Activated T-helper 1 cell treated with anti-CD3 and anti-CD28 coated beads, Interleukin-2, amount 50 U/mL, for 16 hours (primary cell): ENCODE measurements around the gene KCNE1.
"Not testable (repeated sequence)": the region's sequence is repeated elsewhere in the genome, so short reads cannot be mapped to it uniquely, and the experiment has no call there.

ENCODE experiments used
- DNase-seq, 2 donors: peaks; one replicate each; pipeline ENCODE4 v3.0.0-alpha.2; 2020; ENCODE audit warnings: low read depth in 1 of 2, low spot score in 1 of 2

Gene KCNE1

GRCh38 chr21:34423805-34424204 is 88.2 kb downstream of the KCNE1 start, which contains the start of gene SMIM34:
Gene SMIM34 (minus strand): TSS chr21:34423951. CDS start chr21:34423839, 112 bp downstream.
- not testable (repeated sequence) for DNase-seq

- not testable (repeated sequence) for DNase-seq
Measured at GRCh38 chr21:34417448-34418077, 94.4 kb downstream of the KCNE1 start.

DNA sequence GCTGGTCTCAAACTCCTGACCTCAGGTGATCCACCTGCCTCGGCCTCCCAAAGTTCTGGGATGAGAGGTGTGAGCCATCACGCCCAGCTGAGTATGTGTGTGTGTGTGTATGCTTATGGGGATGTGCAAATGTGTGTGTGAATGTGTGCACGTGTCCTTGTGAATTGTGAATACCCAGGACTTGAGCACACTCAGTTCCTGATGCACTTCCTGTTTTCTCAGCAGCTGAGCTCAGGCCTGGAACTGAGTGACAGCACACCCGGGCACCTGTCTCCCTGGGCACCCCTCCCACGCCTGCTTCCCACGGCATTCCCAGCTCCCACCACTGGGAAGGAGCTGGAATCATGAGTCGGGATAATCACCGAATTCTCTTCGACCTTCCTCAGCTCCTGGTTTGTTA is 104.7 kb downstream of the KCNE1 start:
- not testable (repeated sequence) for DNase-seq

GRCh38 chr21:34406676-34407075 is 105.3 kb downstream of the KCNE1 start:
- DNase-seq, result not testable (repeated sequence)

GRCh38 chr21:34406102-34406501 is 105.9 kb downstream of the KCNE1 start:
- DNase-seq, result not testable (repeated sequence)

- not testable (repeated sequence) for DNase-seq
Measured at GRCh38 chr21:34405686-34406085, 106.3 kb downstream of the KCNE1 start.

DNA sequence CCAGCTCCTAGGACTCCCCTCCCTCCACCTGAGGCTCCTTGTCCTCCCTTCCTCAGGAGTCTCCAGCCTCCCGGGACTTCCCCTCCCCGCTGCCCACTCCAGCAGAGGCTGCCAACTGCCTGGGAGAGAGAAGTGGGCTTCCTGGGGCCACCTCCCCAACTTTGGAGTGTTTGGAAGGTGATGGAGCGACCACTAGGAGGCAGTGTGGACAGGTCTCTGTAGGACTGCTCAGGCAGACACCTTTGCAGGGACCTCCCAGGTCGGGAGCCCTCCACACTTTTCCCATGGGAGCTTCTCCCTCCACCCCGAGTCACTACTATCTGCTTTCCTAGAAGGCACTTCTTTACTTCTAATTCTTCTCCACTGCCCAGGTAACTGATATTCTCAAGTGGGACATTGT is 107.3 kb downstream of the KCNE1 start:
- not testable (repeated sequence) for DNase-seq

GRCh38 chr21:34400522-34400921 is 111.5 kb downstream of the KCNE1 start:
- not testable (repeated sequence) for DNase-seq
